Tibial nerve (tissue), 4 donors: ENCODE data around the gene CFTR. TPM values are rescaled to one million over a fixed set of nuclear protein-coding genes. Genes with fewer than 3 reads are reported as not detected.
"Not testable (repeated sequence)": the region's sequence is repeated elsewhere in the genome, so short reads cannot be mapped to it uniquely, and the experiment has no call there.

Experiments
- DNase-seq, 2 donors: peaks; one replicate each; pipeline ENCODE4 v3.0.0-alpha.2; 2019; ENCODE audit warnings: low spot score in 2 of 2
- H3K27ac ChIP-seq, 4 donors: fragments of 200-600 bp; sonication (generic) in 3 of 4; one replicate each; pipeline ENCODE4 v1.5.1; 2017 to 2019; ENCODE audit warnings: mild to moderate bottlenecking in 1 of 4
- H3K27me3 ChIP-seq, 2 donors: fragments of 200-600 bp; sonication (generic) in 1 of 2; one replicate each; pipeline versions ENCODE4 v1.5.1 to v1.6.0; 2017 to 2019
- H3K36me3 ChIP-seq, 3 donors: fragments of 200-600 bp; sonication (generic); one replicate each; pipeline ENCODE4 v1.5.1; 2018 to 2019
- H3K4me1 ChIP-seq, 4 donors: fragments of 200-600 bp; sonication (generic) in 3 of 4; one replicate each; pipeline ENCODE4 v1.5.1; 2017 to 2019
- H3K4me3 ChIP-seq, 4 donors: fragments of 200-600 bp; sonication (generic) in 3 of 4; one replicate each; pipeline ENCODE4 v1.5.1; 2017 to 2019; ENCODE audit warnings: mild to moderate bottlenecking in 1 of 4, moderate library complexity in 1 of 4
- H3K9me3 ChIP-seq, 4 donors: fragments of 200-600 bp; sonication (generic) in 3 of 4; one replicate each; pipeline ENCODE4 v1.5.1; 2017 to 2019
- EP300 ChIP-seq, 2 donors: sonication (generic); formaldehyde crosslinking; IDR thresholded peaks; one replicate each; pipeline ENCODE4 v1.6.1; 2017; ENCODE audit warnings: antibody characterized with exemption in 2 of 2, mild to moderate bottlenecking in 1 of 2
- POLR2A ChIP-seq, 2 donors: fragments of 450-650 bp; IDR thresholded peaks; one replicate each; pipeline ENCODE4 v1.6.1; 2017; ENCODE audit warnings: antibody characterized with exemption in 2 of 2, mild to moderate bottlenecking in 2 of 2, moderate library complexity in 2 of 2
- WGBS, 2 donors: methylation state at CpG; one replicate each; pipeline ENCODE4 v1.1.5; 2018; 5-methylcytosine and 5-hydroxymethylcytosine counted together
- total RNA-seq, 4 donors: library from RNA; depleted of rRNA; stranded (reverse); fragments of >200 nt; gene quantifications; one replicate each; pipeline ENCODE4 v1.1.0, GENCODE V29; 2016
- TF ChIP-seq, protein P1 (sequence below), 5 experiments: fragments of 200-600 bp in 3 of 5; fragments of 450-650 bp in 2 of 5; sonication (generic) in 3 of 5; IDR thresholded peaks; one replicate each; pipeline ENCODE4 v1.5.1; 2016 to 2019; ENCODE audit warnings: antibody characterized with exemption in 5 of 5, mild to moderate bottlenecking in 3 of 5, moderate library complexity in 2 of 5

Gene CFTR
- total RNA-seq, 4 donors from 2014 or later = under 0.01 TPM; not detected in 3

GRCh38 chr7:117493460-117493859 is 13.6 kb downstream of the CFTR start:
- DNase-seq = no peak
- Histone ChIP-seq H3K27me3 (no peaks in the 10 kb centered on the region), H3K36me3 (no peaks in the 10 kb centered on the region), H3K4me3 (no peak overlapping the region), H3K4me1 (no peaks in the 10 kb centered on the region), H3K9me3 (no peaks in the 10 kb centered on the region), H3K27ac (no peak overlapping the region)
- TF ChIP-seq EP300 (IDR thresholded peaks at IDR 0.05) (no peak), POLR2A (IDR thresholded peaks at IDR 0.05) (no peak)
- TF ChIP-seq, protein P1, sequence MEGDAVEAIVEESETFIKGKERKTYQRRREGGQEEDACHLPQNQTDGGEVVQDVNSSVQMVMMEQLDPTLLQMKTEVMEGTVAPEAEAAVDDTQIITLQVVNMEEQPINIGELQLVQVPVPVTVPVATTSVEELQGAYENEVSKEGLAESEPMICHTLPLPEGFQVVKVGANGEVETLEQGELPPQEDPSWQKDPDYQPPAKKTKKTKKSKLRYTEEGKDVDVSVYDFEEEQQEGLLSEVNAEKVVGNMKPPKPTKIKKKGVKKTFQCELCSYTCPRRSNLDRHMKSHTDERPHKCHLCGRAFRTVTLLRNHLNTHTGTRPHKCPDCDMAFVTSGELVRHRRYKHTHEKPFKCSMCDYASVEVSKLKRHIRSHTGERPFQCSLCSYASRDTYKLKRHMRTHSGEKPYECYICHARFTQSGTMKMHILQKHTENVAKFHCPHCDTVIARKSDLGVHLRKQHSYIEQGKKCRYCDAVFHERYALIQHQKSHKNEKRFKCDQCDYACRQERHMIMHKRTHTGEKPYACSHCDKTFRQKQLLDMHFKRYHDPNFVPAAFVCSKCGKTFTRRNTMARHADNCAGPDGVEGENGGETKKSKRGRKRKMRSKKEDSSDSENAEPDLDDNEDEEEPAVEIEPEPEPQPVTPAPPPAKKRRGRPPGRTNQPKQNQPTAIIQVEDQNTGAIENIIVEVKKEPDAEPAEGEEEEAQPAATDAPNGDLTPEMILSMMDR (IDR thresholded peaks at IDR 0.05) = no peak
- WGBS, 2 donors = 77 to 86% methylated on average over 2 of the region's 2 CpGs

GRCh38 chr7:117495308-117495707 is 15.5 kb downstream of the CFTR start:
- Histone ChIP-seq H3K9me3 (no peaks in the 10 kb centered on the region), H3K27ac (no peak overlapping the region), H3K4me1 (no peaks in the 10 kb centered on the region), H3K4me3 (no peak overlapping the region), H3K27me3 (no peaks in the 10 kb centered on the region), H3K36me3 (no peaks in the 10 kb centered on the region)
- no peak for DNase-seq
- WGBS, 2 donors = 38 to 46% methylated on average over 1 of the region's 1 CpG
- no peak for TF ChIP-seq EP300 (IDR thresholded peaks at IDR 0.05)
- TF ChIP-seq, protein P1 (IDR thresholded peaks at IDR 0.05) = no peak
- no peak for TF ChIP-seq POLR2A (IDR thresholded peaks at IDR 0.05)

DNA sequence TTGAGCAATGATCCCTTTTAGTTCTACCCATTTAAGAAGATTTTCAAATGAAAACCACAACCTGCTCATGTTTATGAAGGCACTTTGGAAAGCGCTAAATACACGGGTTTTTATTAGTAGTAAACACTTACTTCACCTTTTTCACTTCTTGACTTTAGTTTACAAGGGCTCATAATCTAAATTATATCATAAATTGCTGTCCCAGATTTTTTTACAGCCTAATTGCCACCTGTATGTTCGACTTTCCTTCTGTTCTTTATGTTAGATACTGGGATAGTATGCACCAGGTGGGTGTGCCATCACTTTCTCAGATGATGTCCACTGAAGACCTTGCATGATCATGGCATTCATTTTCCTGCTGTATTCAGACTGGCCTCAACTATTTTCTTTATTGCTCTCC is 22.5 kb downstream of the CFTR start:
- Histone ChIP-seq H3K36me3 (no peaks in the 10 kb centered on the region), H3K27me3 (no peaks in the 10 kb centered on the region), H3K27ac (no peak overlapping the region), H3K4me1 (no peaks in the 10 kb centered on the region), H3K9me3 (no peaks in the 10 kb centered on the region), H3K4me3 (no peak overlapping the region)
- 56 to 63% methylated on average over 3 of the region's 3 CpGs for WGBS, 2 donors
- no peak for TF ChIP-seq EP300 (IDR thresholded peaks at IDR 0.05)
- TF ChIP-seq POLR2A (IDR thresholded peaks at IDR 0.05) = no peak
- TF ChIP-seq, protein P1 (IDR thresholded peaks at IDR 0.05) = no peak
- DNase-seq = no peak

DNA sequence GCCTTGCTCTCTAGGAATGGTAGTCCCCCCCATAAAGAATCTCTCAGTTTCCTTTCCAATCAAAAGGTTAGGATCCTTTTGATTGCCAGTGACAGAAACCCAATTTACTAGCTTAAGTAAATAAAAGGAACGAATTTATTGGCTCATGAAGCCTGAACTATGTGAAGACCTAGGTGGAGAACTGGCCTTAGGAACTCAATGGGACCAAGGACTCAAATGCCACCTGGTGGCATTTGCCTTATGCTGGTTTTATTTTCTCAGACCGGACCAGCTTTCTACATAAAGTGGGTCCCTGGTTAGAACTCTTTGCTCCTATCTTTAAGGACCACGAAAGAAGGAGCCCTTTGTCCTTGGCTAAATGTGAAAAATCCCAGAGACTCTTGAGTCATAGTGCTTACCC is 25.4 kb downstream of the CFTR start:
- Histone ChIP-seq H3K4me3 (no peak overlapping the region), H3K27me3 (no peaks in the 10 kb centered on the region), H3K4me1 (no peaks in the 10 kb centered on the region), H3K27ac (no peak overlapping the region), H3K36me3 (no peaks in the 10 kb centered on the region), H3K9me3 (no peaks in the 10 kb centered on the region)
- TF ChIP-seq EP300 (IDR thresholded peaks at IDR 0.05) (no peak), POLR2A (IDR thresholded peaks at IDR 0.05) (no peak)
- TF ChIP-seq, protein P1 (IDR thresholded peaks at IDR 0.05) = no peak
- DNase-seq = no peak
- 48 to 62% methylated on average over 3 of the region's 3 CpGs for WGBS, 2 donors

DNA sequence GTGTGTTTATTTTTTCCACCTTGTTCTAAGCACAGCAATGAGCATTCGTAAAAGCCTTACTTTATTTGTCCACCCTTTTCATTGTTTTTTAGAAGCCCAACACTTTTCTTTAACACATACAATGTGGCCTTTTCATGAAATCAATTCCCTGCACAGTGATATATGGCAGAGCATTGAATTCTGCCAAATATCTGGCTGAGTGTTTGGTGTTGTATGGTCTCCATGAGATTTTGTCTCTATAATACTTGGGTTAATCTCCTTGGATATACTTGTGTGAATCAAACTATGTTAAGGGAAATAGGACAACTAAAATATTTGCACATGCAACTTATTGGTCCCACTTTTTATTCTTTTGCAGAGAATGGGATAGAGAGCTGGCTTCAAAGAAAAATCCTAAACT is 28.9 kb downstream of the CFTR start:
- TF ChIP-seq EP300 (IDR thresholded peaks at IDR 0.05) (no peak), POLR2A (IDR thresholded peaks at IDR 0.05) (no peak)
- TF ChIP-seq, protein P1 (IDR thresholded peaks at IDR 0.05) = no peak
- H3K27me3 ChIP-seq = no peaks in the 10 kb centered on the region
- H3K4me3 ChIP-seq = no peak overlapping the region
- 54 to 60% methylated on average over 1 of the region's 1 CpG for WGBS, 2 donors
- no peak overlapping the region for H3K27ac ChIP-seq
- H3K9me3 ChIP-seq = no peaks in the 10 kb centered on the region
- DNase-seq = no peak
- H3K36me3 ChIP-seq = no peaks in the 10 kb centered on the region
- H3K4me1 ChIP-seq = no peaks in the 10 kb centered on the region

DNA sequence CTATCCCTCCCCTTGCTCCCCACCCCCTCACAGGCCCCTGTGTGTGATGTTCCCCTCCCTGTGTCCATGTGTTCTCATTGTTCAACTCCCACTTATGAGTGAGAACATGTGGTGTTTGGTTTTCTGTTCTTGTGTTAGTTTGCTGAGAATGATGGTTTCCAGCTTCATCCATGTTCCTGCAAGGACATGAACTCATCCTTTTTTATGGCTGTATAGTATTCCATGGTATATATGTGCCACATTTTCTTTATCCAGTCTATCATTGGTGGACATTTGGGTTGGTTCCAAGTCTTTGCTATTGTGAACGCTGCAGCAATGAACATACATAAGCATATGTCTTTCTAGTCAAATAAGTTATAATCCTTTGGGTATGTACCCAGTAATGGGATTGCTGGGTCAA is 37.4 kb downstream of the CFTR start:
- not testable (repeated sequence) for H3K36me3 ChIP-seq, H3K9me3 ChIP-seq, H3K27ac ChIP-seq, H3K4me3 ChIP-seq, H3K27me3 ChIP-seq, H3K4me1 ChIP-seq, DNase-seq
- 88 to 93% methylated on average over 1 of the region's 1 CpG for WGBS, 2 donors
